GM12801 (cell line): ENCODE measurements around the gene CNN2.

ENCODE experiments used
- TF ChIP-seq, protein P1 (sequence below): IDR thresholded peaks from one replicate; pipeline ENCODE4 v1.5.1; 2011; ENCODE audit warnings: control low read depth; ENCODE audit not compliant: insufficient read length; ENCODE audit errors: extremely low read depth

CNN2 gene

DNA sequence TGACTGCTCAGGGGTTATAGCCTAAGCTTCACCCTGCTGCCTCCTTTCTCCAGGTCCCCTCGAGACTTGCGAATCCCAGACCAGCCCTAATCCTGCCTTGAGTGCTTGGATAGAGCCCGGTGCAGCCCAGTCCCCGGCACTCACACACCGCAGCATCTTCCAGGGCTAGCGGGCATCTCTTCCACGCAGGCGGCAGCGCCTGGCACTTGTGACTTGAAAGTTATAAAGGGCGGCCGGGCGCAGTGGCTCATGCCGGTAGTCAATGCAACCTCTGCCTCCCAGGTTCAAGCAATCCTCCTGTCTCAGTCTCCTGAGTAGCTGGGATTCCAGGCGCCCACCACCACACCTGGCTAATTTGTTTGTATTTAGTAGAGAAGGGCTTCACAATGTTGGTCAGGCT lies 40.3 kb upstream of the CNN2 start:
- TF ChIP-seq, protein P1, sequence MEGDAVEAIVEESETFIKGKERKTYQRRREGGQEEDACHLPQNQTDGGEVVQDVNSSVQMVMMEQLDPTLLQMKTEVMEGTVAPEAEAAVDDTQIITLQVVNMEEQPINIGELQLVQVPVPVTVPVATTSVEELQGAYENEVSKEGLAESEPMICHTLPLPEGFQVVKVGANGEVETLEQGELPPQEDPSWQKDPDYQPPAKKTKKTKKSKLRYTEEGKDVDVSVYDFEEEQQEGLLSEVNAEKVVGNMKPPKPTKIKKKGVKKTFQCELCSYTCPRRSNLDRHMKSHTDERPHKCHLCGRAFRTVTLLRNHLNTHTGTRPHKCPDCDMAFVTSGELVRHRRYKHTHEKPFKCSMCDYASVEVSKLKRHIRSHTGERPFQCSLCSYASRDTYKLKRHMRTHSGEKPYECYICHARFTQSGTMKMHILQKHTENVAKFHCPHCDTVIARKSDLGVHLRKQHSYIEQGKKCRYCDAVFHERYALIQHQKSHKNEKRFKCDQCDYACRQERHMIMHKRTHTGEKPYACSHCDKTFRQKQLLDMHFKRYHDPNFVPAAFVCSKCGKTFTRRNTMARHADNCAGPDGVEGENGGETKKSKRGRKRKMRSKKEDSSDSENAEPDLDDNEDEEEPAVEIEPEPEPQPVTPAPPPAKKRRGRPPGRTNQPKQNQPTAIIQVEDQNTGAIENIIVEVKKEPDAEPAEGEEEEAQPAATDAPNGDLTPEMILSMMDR = no peak

GRCh38 chr19:988081-988480 lies 38.3 kb upstream of the CNN2 start:
- TF ChIP-seq, protein P1 = no peak

DNA sequence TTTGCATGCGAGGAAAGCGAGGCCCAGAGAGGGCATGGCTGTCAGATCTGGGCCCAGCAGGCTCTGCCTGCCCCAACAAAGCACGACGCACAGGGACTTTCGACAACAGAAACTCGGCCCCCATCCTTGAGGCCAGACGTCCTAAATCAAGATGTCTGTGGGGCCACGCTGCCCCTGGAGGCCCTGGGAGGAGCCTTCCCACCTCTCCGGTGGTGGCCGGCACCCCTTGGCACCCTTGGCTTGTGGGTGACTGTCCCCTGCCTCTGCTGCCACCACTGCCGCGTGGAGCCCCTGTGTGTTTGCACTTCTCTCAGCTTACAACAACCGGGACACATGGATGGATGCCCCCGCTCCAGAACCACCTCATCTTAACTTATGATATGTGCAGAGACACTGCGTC lies 37.9 kb upstream of the CNN2 start:
- TF ChIP-seq, protein P1 = no peak

GRCh38 chr19:989381-990081 lies 36.9 kb upstream of the CNN2 start:
- TF ChIP-seq, protein P1 = no peak

- TF ChIP-seq, protein P1 = no peak
Observed at GRCh38 chr19:990119-990571, 36.3 kb upstream of the CNN2 start.

DNA sequence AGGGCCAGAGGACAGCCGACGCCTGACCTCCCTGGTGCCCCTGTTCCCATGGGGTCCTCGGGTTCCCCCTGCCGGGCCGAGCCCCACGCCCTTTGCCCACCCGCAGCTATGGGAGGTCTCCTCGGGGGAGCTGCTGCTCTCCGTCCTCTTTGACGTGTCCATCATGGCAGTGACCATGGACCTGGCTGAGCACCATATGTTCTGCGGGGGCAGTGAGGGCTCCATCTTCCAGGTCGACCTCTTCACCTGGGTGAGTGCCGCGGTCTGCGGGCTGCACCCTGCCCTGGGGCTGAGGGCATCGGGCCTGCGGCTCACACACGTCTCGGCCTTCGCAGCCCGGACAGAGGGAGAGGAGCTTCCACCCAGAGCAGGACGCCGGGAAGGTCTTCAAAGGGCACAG lies 35.7 kb upstream of the CNN2 start:
- TF ChIP-seq, protein P1 = no peak

GRCh38 chr19:991174-991931 lies 35.1 kb upstream of the CNN2 start:
- TF ChIP-seq, protein P1 = no peak
